ES-I3 (cell line): ENCODE measurements around the gene NFKBIZ.
A peak's percentile ranks its signal among the peaks of the same experiment; 100 is the strongest.
"Not testable (repeated sequence)": the region's sequence is repeated elsewhere in the genome, so short reads cannot be mapped to it uniquely, and the experiment has no call there.

Experiments used
- H3K36me3 ChIP-seq: 2 replicates; pipeline ENCODE4 v1.6.1; 2013; ENCODE audit warnings: mild to moderate bottlenecking, low read length, control low read depth, moderate library complexity; ENCODE audit not compliant: insufficient read depth
- H3K4me1 ChIP-seq: 2 replicates; pipeline ENCODE4 v1.6.1; 2013; ENCODE audit warnings: mild to moderate bottlenecking, control low read depth, low read length; ENCODE audit not compliant: insufficient read depth
- H3K9ac ChIP-seq: 2 replicates; pipeline ENCODE4 v1.6.1; 2013; ENCODE audit warnings: low read depth, mild to moderate bottlenecking, low read length, moderate library complexity
- H3K9me3 ChIP-seq: 2 replicates; pipeline ENCODE4 v1.6.1; 2013; ENCODE audit warnings: mild to moderate bottlenecking, low read length, moderate library complexity; ENCODE audit not compliant: control insufficient read depth, insufficient read depth

The NFKBIZ gene

GRCh38 chr3:101851072-101851770 lies 1.9 kb downstream of the NFKBIZ start:
- Histone ChIP-seq H3K9ac (peak overlapping the region; percentile 75; the same call in 1 of the 2 replicates), H3K36me3 (peaks cover 24% of the 10 kb centered on the region), H3K9me3 (no peaks in the 10 kb centered on the region), H3K4me1 (peaks cover 13% of the 10 kb centered on the region; the same call in 1 of the 2 replicates)

GRCh38 chr3:101851850-101852714 lies 2.8 kb downstream of the NFKBIZ start:
- Histone ChIP-seq H3K9ac (no peak overlapping the region), H3K9me3 (no peaks in the 10 kb centered on the region), H3K36me3 (peaks cover 28% of the 10 kb centered on the region), H3K4me1 (peaks cover 7% of the 10 kb centered on the region; the same call in 1 of the 2 replicates)

- Histone ChIP-seq H3K36me3 (peaks cover 34% of the 10 kb centered on the region), H3K9ac (no peak overlapping the region), H3K9me3 (no peaks in the 10 kb centered on the region), H3K4me1 (peaks cover 2% of the 10 kb centered on the region; the same call in 1 of the 2 replicates)
Measured at GRCh38 chr3:101852983-101853840, 3.9 kb downstream of the NFKBIZ start.

GRCh38 chr3:101853982-101854381 lies 4.7 kb downstream of the NFKBIZ start:
- Histone ChIP-seq H3K4me1 (no peaks in the 10 kb centered on the region), H3K9me3 (no peaks in the 10 kb centered on the region), H3K9ac (no peak overlapping the region), H3K36me3 (peaks cover 40% of the 10 kb centered on the region)

GRCh38 chr3:101854608-101855304 lies 5.4 kb downstream of the NFKBIZ start:
- Histone ChIP-seq H3K36me3 (peaks cover 40% of the 10 kb centered on the region), H3K9me3 (no peaks in the 10 kb centered on the region), H3K4me1 (no peaks in the 10 kb centered on the region), H3K9ac (no peak overlapping the region)

- Histone ChIP-seq H3K9ac (no peak overlapping the region), H3K36me3 (peaks cover 47% of the 10 kb centered on the region), H3K4me1 (no peaks in the 10 kb centered on the region), H3K9me3 (no peaks in the 10 kb centered on the region)
Measured at GRCh38 chr3:101857301-101857741, 8.0 kb downstream of the NFKBIZ start.

- peaks cover 37% of the 10 kb centered on the region for H3K36me3 ChIP-seq
- no peak overlapping the region for H3K9ac ChIP-seq
- no peaks in the 10 kb centered on the region for H3K4me1 ChIP-seq
- no peaks in the 10 kb centered on the region for H3K9me3 ChIP-seq
Measured at GRCh38 chr3:101858464-101859030, 9.2 kb downstream of the NFKBIZ start.

GRCh38 chr3:101859882-101860448 lies 10.7 kb downstream of the NFKBIZ start:
- Histone ChIP-seq H3K9me3 (no peaks in the 10 kb centered on the region), H3K36me3 (peaks cover 29% of the 10 kb centered on the region), H3K9ac (no peak overlapping the region), H3K4me1 (no peaks in the 10 kb centered on the region)

- no peaks in the 10 kb centered on the region for H3K9me3 ChIP-seq
- no peaks in the 10 kb centered on the region for H3K4me1 ChIP-seq
- H3K36me3 ChIP-seq = peaks cover 22% of the 10 kb centered on the region
- no peak overlapping the region for H3K9ac ChIP-seq
Measured at GRCh38 chr3:101861212-101861788, 12.0 kb downstream of the NFKBIZ start.

GRCh38 chr3:101861789-101862415 lies 12.6 kb downstream of the NFKBIZ start:
- Histone ChIP-seq H3K9me3 (no peaks in the 10 kb centered on the region), H3K36me3 (peaks cover 20% of the 10 kb centered on the region), H3K9ac (no peak overlapping the region), H3K4me1 (no peaks in the 10 kb centered on the region)

- Histone ChIP-seq H3K36me3 (peaks cover 14% of the 10 kb centered on the region), H3K9me3 (no peaks in the 10 kb centered on the region), H3K4me1 (no peaks in the 10 kb centered on the region), H3K9ac (no peak overlapping the region)
Measured at GRCh38 chr3:101862416-101863165, 13.3 kb downstream of the NFKBIZ start.

GRCh38 chr3:101864926-101865325 lies 15.6 kb downstream of the NFKBIZ start:
- H3K36me3 ChIP-seq, H3K9ac ChIP-seq, H3K9me3 ChIP-seq, H3K4me1 ChIP-seq: not testable (repeated sequence)
